AG09319 (cell line): Measurements from ENCODE around the gene IRF2.

Experiments used
- DNase-seq: peaks from one replicate; pipeline ENCODE4 v3.0.0-alpha.2; 2010; ENCODE audit warnings: low read depth; ENCODE audit errors: extremely low read depth
- TF ChIP-seq, protein P1 (sequence below): IDR thresholded peaks from 2 replicates; pipeline ENCODE4 v1.5.1; 2011; ENCODE audit warnings: low read depth, mild to moderate bottlenecking, inconsistent platforms, low read length, moderate library complexity

IRF2 gene

GRCh38 chr4:184457535-184458249 is 16.7 kb downstream of the IRF2 start:
- DNase-seq, result no peak
- TF ChIP-seq, protein P1, sequence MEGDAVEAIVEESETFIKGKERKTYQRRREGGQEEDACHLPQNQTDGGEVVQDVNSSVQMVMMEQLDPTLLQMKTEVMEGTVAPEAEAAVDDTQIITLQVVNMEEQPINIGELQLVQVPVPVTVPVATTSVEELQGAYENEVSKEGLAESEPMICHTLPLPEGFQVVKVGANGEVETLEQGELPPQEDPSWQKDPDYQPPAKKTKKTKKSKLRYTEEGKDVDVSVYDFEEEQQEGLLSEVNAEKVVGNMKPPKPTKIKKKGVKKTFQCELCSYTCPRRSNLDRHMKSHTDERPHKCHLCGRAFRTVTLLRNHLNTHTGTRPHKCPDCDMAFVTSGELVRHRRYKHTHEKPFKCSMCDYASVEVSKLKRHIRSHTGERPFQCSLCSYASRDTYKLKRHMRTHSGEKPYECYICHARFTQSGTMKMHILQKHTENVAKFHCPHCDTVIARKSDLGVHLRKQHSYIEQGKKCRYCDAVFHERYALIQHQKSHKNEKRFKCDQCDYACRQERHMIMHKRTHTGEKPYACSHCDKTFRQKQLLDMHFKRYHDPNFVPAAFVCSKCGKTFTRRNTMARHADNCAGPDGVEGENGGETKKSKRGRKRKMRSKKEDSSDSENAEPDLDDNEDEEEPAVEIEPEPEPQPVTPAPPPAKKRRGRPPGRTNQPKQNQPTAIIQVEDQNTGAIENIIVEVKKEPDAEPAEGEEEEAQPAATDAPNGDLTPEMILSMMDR, result no peak

DNA sequence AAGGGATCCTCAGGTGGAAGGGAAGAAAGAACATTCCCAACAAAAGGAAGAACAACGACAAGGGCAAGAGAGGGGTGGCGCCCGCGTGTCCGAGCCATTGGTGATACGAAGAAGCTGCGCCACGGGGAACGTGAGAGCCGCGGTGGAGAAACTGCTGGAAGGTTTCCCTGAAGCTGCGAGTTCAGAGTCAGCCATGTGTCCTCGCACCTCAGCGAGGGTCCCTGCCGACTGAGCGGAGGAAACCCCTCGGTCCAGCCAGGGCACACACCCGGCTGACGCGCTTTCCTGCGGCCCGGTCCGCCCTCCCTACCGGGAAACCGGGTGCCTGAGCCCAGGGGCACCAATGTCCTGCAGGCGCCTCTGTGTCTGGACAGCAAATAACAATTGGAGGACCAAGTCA is 18.0 kb downstream of the IRF2 start:
- TF ChIP-seq, protein P1, result no peak
- no peak for DNase-seq

- TF ChIP-seq, protein P1, result no peak
Observed at GRCh38 chr4:184455299-184455698, 19.1 kb downstream of the IRF2 start.

DNA sequence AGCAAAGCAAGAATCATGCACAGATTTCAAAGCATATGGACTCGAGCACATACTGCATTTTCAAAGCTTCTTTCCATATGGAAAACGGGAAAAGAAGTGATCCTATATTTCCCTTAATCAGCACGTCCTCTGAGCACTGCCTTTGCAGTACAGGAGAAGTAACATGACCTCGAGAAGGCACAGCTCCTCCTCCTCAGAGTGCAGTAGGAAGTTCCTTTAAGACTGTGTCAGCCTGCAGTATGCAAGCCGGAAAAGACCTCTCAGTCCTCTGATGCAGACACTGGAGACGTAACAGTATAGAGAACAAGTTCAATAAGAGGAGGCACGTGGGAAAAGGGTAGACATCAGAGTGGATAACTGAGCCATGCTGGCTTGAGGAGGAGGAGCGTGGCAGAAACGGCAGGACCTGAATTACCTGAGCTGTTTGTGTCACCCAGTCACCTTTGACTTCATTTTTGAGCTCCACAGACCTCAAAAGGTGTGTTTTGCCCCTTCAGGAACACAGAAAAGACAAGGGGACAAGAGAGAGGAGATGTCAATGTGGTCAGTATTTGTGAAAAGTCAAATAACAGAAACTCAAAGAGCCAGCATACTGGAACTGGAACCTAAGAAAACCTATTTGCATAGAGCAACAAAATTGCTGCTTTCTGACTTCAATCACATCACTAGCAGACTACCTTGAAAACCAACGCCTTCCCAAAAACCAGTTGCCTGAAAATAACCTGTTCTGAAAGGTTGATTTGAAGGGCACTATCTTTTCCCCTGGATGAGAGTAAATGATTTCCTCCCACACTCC is 20.8 kb downstream of the IRF2 start:
- TF ChIP-seq, protein P1, result no peak
- DNase-seq, result no peak

More at GRCh38 chr4:184455299-184455698, 19.1 kb downstream of the IRF2 start:
- no peak for DNase-seq

- TF ChIP-seq, protein P1, result no peak
- no peak for DNase-seq
Observed at GRCh38 chr4:184452740-184453139, 21.6 kb downstream of the IRF2 start.

DNA sequence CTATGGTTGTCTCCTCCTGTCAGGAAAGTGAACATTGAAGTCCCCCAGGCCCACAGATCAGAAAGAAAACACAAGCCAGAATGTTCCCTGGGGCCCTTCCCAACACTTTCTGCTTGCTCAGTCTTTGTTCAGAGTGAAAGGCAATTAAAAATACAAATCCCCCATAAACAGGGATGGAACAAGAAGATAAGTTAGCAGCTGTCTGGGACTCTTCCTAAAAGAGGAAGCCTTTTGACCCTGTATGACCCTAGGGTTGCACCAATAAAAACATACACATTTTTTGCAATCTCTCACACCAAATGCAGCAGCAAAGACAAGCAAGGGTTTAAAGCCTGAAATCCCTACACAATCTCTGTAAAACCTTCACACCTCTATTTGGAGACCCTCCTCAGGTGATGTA is 22.6 kb downstream of the IRF2 start:
- TF ChIP-seq, protein P1, result no peak
- no peak for DNase-seq
